VCaP (cell line): Measurements from ENCODE around the gene ASCC2.

Experiments
- H3K27ac ChIP-seq: fragments of 450-650 bp; 2 replicates; pipeline ENCODE4 v1.5.1; 2017
- CTCF ChIP-seq: fragments of 450-650 bp; conservative IDR thresholded peaks from 2 replicates; pipeline ENCODE4 v1.5.1; 2017; ENCODE audit warnings: mild to moderate bottlenecking, moderate library complexity

The ASCC2 gene

GRCh38 chr22:29753808-29754657, 84.0 kb downstream of the ASCC2 start:
- no peak for TF ChIP-seq CTCF

GRCh38 chr22:29751669-29752068, 86.4 kb downstream of the ASCC2 start:
- H3K27ac ChIP-seq = no peak overlapping the region

More at GRCh38 chr22:29753808-29754657, 84.0 kb downstream of the ASCC2 start:
- H3K27ac ChIP-seq = no peak overlapping the region

GRCh38 chr22:29750559-29751538, 87.2 kb downstream of the ASCC2 start:
- TF ChIP-seq CTCF = no peak
- no peak overlapping the region for H3K27ac ChIP-seq

More at GRCh38 chr22:29751669-29752068, 86.4 kb downstream of the ASCC2 start:
- TF ChIP-seq CTCF = no peak

- TF ChIP-seq CTCF = no peak
- H3K27ac ChIP-seq = no peak overlapping the region
These were observed 88.0 kb downstream of the ASCC2 start for GRCh38 chr22:29750029-29750428.

GRCh38 chr22:29748248-29748893, 89.7 kb downstream of the ASCC2 start:
- H3K27ac ChIP-seq = no peak overlapping the region

GRCh38 chr22:29747832-29748231, 90.2 kb downstream of the ASCC2 start:
- H3K27ac ChIP-seq = no peak overlapping the region
- TF ChIP-seq CTCF = no peak

More at GRCh38 chr22:29748248-29748893, 89.7 kb downstream of the ASCC2 start:
- no peak for TF ChIP-seq CTCF

- no peak overlapping the region for H3K27ac ChIP-seq
- TF ChIP-seq CTCF = no peak
These were observed 93.2 kb downstream of the ASCC2 start for GRCh38 chr22:29744902-29745301.
